Vagina (tissue), 2 donors: ENCODE data around the gene ANKS1A. TPM values are rescaled to one million over a fixed set of nuclear protein-coding genes. Genes with fewer than 3 reads are reported as not detected.

Experiments
- DNase-seq, 2 donors: peaks; one replicate each; pipeline ENCODE4 v3.0.0-alpha.2; 2017; ENCODE audit errors: extremely low spot score in 2 of 2
- H3K27ac ChIP-seq: fragments of 200-600 bp; sonication (generic); one replicate; pipeline ENCODE4 v1.5.1; 2019
- H3K27me3 ChIP-seq: fragments of 200-600 bp; sonication (generic); one replicate; pipeline ENCODE4 v1.5.1; 2019
- H3K36me3 ChIP-seq, 2 donors: fragments of 200-600 bp; sonication (generic); one replicate each; pipeline ENCODE4 v1.5.1; 2017 to 2019
- H3K4me1 ChIP-seq: fragments of 200-600 bp; sonication (generic); one replicate; pipeline ENCODE4 v1.5.1; 2019
- H3K4me3 ChIP-seq, 2 donors: fragments of 200-600 bp; sonication (generic); 1 replicate in 1 of 2; 2 replicates in 1 of 2; pipeline ENCODE4 v1.5.1; 2016 to 2019
- H3K9me3 ChIP-seq: fragments of 200-600 bp; sonication (generic); one replicate; pipeline ENCODE4 v1.5.1; 2019
- POLR2A ChIP-seq, 2 donors: fragments of 450-650 bp; IDR thresholded peaks; one replicate each; pipeline ENCODE4 v1.6.1; 2017; ENCODE audit warnings: antibody characterized with exemption in 2 of 2, mild to moderate bottlenecking in 2 of 2, moderate library complexity in 2 of 2
- POLR2AphosphoS5 ChIP-seq, 2 donors: sonication (generic); formaldehyde crosslinking; IDR thresholded peaks; one replicate each; pipeline ENCODE4 v1.9.0; 2017; ENCODE audit warnings: antibody characterized with exemption in 2 of 2, mild to moderate bottlenecking in 2 of 2, low read depth in 1 of 2; ENCODE audit not compliant: insufficient read depth in 1 of 2
- intact Hi-C: fragments of 100-400 bp; cut with DNase I; formaldehyde crosslinking; loops from one replicate; pipeline ENCODE4 v1.15.1; 2023
- total RNA-seq: library from RNA; depleted of rRNA; stranded (reverse); fragments of >200 nt; gene quantifications from one replicate; pipeline ENCODE4 v1.2.3, GENCODE V29; 2016
- TF ChIP-seq, protein P1 (sequence below), 3 experiments: fragments of 450-650 bp in 2 of 3; fragments of 200-600 bp in 1 of 3; sonication (generic) in 1 of 3; IDR thresholded peaks; one replicate each; pipeline ENCODE4 v1.5.1; 2017 to 2019; ENCODE audit warnings: antibody characterized with exemption in 3 of 3, mild to moderate bottlenecking in 2 of 3, moderate library complexity in 2 of 3

Gene ANKS1A
- total RNA-seq, 1 donor from 2014 or later = 24.3 TPM

DNA sequence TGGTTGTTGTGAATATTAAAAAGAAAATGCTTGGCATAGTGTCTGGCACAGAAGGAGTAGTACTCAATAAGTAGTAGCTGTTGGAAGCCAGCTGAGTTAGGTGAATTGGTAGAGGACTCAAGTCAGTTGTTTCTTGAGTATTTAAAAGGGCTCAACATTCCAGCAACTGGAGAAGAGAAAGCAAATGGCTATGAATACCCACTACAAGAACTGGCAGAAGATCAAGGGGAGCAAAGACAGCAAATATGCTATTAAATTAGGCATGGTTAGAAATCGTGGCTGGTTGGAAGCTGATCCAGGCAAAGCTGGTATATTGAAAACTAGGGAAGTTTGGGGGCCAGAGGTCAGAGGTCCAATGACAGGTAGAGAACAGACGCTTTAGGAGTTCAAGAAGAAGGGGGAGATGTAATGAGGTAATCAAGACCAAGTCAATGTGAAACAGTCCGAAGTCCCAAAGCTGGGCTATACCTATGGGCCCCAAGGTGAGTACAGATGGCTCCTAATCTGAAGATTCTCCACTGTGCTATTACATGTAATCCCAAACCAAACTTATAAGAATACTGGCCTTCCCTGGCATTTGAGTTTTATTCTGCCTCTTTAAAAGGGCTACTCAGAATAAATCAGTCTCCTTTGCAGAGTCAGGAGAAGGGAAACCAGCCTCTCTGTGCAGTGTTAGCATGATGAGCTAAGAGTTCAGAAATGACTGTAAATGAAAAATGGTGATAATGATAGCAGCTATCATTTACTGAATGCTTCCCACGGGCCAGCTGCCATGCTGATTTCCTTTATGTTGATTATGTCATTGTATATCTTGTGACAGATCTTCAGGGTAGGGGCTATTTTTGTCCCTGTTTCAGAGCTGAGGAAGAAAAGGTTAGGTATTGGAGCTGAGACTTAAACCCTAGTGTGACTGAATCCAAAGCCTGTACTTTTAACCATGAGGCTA is 122.3 kb downstream of the ANKS1A start:
- no peaks in the 10 kb centered on the region for H3K27me3 ChIP-seq
- peaks cover 14% of the 10 kb centered on the region for H3K4me1 ChIP-seq
- no peaks in the 10 kb centered on the region for H3K36me3 ChIP-seq
- no peak overlapping the region for H3K4me3 ChIP-seq
- H3K27ac ChIP-seq = no peak overlapping the region
- DNase-seq = no peak
- TF ChIP-seq, protein P1, sequence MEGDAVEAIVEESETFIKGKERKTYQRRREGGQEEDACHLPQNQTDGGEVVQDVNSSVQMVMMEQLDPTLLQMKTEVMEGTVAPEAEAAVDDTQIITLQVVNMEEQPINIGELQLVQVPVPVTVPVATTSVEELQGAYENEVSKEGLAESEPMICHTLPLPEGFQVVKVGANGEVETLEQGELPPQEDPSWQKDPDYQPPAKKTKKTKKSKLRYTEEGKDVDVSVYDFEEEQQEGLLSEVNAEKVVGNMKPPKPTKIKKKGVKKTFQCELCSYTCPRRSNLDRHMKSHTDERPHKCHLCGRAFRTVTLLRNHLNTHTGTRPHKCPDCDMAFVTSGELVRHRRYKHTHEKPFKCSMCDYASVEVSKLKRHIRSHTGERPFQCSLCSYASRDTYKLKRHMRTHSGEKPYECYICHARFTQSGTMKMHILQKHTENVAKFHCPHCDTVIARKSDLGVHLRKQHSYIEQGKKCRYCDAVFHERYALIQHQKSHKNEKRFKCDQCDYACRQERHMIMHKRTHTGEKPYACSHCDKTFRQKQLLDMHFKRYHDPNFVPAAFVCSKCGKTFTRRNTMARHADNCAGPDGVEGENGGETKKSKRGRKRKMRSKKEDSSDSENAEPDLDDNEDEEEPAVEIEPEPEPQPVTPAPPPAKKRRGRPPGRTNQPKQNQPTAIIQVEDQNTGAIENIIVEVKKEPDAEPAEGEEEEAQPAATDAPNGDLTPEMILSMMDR (IDR thresholded peaks at IDR 0.05) = no peak
- TF ChIP-seq POLR2A (IDR thresholded peaks at IDR 0.05) (no peak), POLR2AphosphoS5 (IDR thresholded peaks at IDR 0.05; ENCODE audit: insufficient read depth in 1 of 2, low read depth in 1 of 2) (no peak)
- intact Hi-C loops = no loop called here
- H3K9me3 ChIP-seq = no peaks in the 10 kb centered on the region

DNA sequence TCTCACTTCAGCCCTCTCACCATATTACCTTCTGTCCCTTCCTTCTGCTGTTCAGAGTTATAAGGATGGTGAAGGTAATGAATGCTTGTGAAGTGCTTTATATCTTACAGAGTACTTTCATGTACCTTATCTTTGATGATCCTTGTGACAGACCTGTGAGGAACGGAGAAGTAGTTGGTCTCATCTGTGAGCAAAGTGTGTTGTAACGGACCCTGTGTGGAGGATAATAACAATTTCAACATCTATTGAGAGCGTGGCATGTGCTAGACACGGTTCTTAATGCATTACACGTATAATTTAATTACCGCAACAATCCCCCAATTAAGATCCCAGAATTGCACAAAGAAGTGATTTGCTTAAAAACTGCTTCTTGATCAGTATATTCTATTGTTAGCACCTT is 124.6 kb downstream of the ANKS1A start:
- no peaks in the 10 kb centered on the region for H3K27me3 ChIP-seq
- no peak overlapping the region for H3K4me3 ChIP-seq
- H3K4me1 ChIP-seq = peaks cover 37% of the 10 kb centered on the region
- intact Hi-C loops = no loop called here
- no peaks in the 10 kb centered on the region for H3K9me3 ChIP-seq
- no peak for DNase-seq
- no peak overlapping the region for H3K27ac ChIP-seq
- TF ChIP-seq, protein P1 (IDR thresholded peaks at IDR 0.05) = no peak
- H3K36me3 ChIP-seq = no peaks in the 10 kb centered on the region

DNA sequence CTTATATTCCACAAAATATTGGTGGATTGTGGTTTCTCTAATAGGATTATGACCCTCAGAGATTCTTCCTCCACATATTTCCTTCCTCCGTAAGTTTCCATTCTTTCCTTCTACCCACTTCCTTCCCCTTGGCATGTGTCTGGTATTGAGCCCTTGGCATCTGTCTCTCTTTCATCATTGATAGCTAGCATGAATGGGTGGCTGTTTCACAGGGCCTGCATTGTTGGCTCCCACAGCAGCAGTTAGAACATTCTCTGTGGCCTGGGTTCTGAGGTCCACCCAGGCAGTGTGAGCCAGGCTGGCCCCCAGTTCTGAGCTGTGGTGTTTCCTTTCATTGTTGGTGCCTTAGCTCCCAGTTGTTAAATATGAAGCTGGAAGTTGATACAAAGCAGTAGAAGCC is 125.3 kb downstream of the ANKS1A start:
- H3K4me1 ChIP-seq = peaks cover 38% of the 10 kb centered on the region
- intact Hi-C loops = no loop called here

DNA sequence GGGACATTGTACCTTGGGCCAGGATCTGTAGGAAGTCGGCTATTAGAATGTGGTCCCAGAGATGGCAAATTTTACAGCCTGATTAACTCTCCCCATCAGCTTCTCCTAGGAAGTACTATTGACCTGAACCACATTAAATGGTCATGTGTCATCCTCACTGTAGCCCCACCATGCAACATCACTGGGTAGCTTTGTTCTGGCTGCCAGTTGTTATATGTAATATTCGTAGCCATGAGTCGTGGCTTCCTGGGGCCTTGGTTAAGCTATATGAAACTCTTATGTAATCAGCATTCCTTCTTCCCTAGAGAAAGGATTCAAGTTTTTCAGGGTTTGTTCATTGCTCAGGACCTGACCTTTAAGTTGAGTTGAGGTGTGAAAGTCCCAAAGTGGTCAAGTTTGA is 125.7 kb downstream of the ANKS1A start:
- Histone ChIP-seq H3K27ac (peak overlapping the region; percentile 5), H3K4me3 (no peak overlapping the region), H3K4me1 (peaks cover 39% of the 10 kb centered on the region), H3K27me3 (no peaks in the 10 kb centered on the region), H3K36me3 (no peaks in the 10 kb centered on the region), H3K9me3 (no peaks in the 10 kb centered on the region)
- intact Hi-C loops = no loop called here
- TF ChIP-seq POLR2A (IDR thresholded peaks at IDR 0.05) (no peak), POLR2AphosphoS5 (IDR thresholded peaks at IDR 0.05; ENCODE audit: insufficient read depth in 1 of 2, low read depth in 1 of 2) (no peak)
- TF ChIP-seq, protein P1 (IDR thresholded peaks at IDR 0.05) = no peak
- no peak for DNase-seq

More for the DNA sequence above, 125.3 kb downstream of the ANKS1A start:
- no peak overlapping the region for H3K4me3 ChIP-seq
- peak overlapping the region; percentile 5 for H3K27ac ChIP-seq
- no peaks in the 10 kb centered on the region for H3K36me3 ChIP-seq
- H3K27me3 ChIP-seq = no peaks in the 10 kb centered on the region
- TF ChIP-seq POLR2AphosphoS5 (IDR thresholded peaks at IDR 0.05; ENCODE audit: insufficient read depth in 1 of 2, low read depth in 1 of 2) (no peak), POLR2A (IDR thresholded peaks at IDR 0.05) (no peak)
- TF ChIP-seq, protein P1 (IDR thresholded peaks at IDR 0.05) = no peak
- DNase-seq = no peak
- H3K9me3 ChIP-seq = no peaks in the 10 kb centered on the region

DNA sequence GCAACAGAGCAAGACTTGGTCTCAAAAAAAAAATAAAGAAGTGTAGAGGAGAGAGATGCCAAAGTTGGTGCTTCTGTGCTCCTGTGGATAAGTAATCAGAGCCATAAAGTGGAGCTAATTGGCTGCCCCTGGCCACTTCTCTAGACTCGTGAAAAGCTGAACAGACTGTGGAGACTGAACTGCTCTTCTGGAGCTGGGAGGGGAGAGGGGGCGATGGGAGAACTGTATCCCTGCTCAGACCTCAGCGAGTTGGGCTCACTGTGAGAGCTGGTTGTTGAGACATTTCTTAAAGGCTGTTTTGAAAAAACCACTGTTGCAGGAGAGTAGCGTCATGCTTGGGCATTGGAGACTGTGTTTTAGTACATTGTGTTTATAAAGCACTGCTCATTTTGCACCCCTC is 126.4 kb downstream of the ANKS1A start:
- no peak for TF ChIP-seq POLR2A (IDR thresholded peaks at IDR 0.05)
- TF ChIP-seq, protein P1 (IDR thresholded peaks at IDR 0.05) = no peak
- no peak for TF ChIP-seq POLR2AphosphoS5 (IDR thresholded peaks at IDR 0.05; ENCODE audit: insufficient read depth in 1 of 2, low read depth in 1 of 2)
- H3K36me3 ChIP-seq = no peaks in the 10 kb centered on the region
- H3K27me3 ChIP-seq = no peaks in the 10 kb centered on the region
- no peaks in the 10 kb centered on the region for H3K9me3 ChIP-seq
- DNase-seq = no peak
- peak overlapping the region; percentile 92 for H3K27ac ChIP-seq
- H3K4me3 ChIP-seq = no peak overlapping the region
- peaks cover 46% of the 10 kb centered on the region for H3K4me1 ChIP-seq
- intact Hi-C loops = no loop called here
